Right lung (tissue), 5 donors: ENCODE measurements around the gene IL36A. TPM values are rescaled to one million over a fixed set of nuclear protein-coding genes. Genes with fewer than 3 reads are reported as not detected.

Experiments used
- DNase-seq, 2 donors: peaks; one replicate each; pipeline ENCODE4 v3.0.0-alpha.2; 2013
- polyA plus RNA-seq, 5 donors: library from polyadenylated mRNA; unstranded; fragments of 120-200 nt; gene quantifications; one replicate each; pipeline versions ENCODE4 v1.2.1 to v1.2.3, GENCODE V29; 2013; ENCODE audit warnings: inconsistent platforms in 1 of 5, low replicate concordance in 1 of 5; ENCODE audit not compliant: insufficient read length in 5 of 5, insufficient read depth in 1 of 5

IL36A gene
- polyA plus RNA-seq, 5 donors, result not detected

- no peak for DNase-seq
Observed at GRCh38 chr2:113050921-113051895, 45.9 kb downstream of the IL36A start.

- no peak for DNase-seq
Observed at GRCh38 chr2:113052396-113052917, 47.2 kb downstream of the IL36A start, which contains the start of gene IL36B. Gene IL36B, minus strand, starts transcription at chr2:113052867.

- no peak for DNase-seq
Observed at GRCh38 chr2:113053666-113054065, 48.4 kb downstream of the IL36A start.

- no peak for DNase-seq
Observed at GRCh38 chr2:113054066-113054465, 48.8 kb downstream of the IL36A start.

GRCh38 chr2:113056521-113056920, 51.3 kb downstream of the IL36A start:
- no peak for DNase-seq

GRCh38 chr2:113057117-113057516, 51.9 kb downstream of the IL36A start:
- no peak for DNase-seq

Other genes starting within 250 kb of the IL36A start
- 10 to 100 TPM in 4 of 5 donors, 1 to 10 TPM in 1; 8.8 to 35.9 (median 18.0) TPM for gene CKAP2L, start 240.8 kb upstream of the IL36A start, polyA plus RNA-seq
- gene IL1A, start 221.0 kb upstream of the IL36A start, polyA plus RNA-seq, result under 1 TPM in 2 of 5 donors, not detected in 3; 0.12 to 0.20 TPM
- gene IL1B, start 168.7 kb upstream of the IL36A start, polyA plus RNA-seq, result 1 to 10 TPM in 4 of 5 donors, under 1 TPM in 1; 0.37 to 2.9 (median 1.2) TPM
- gene IL37, start 94.3 kb upstream of the IL36A start, polyA plus RNA-seq, result under 1 TPM; 0.18 to 0.65 (median 0.27) TPM
- gene IL36G, start 27.5 kb upstream of the IL36A start, polyA plus RNA-seq, result under 1 TPM; 0.10 to 0.46 (median 0.42) TPM
- gene IL36B, start 47.4 kb downstream of the IL36A start, polyA plus RNA-seq, result not detected
- under 1 TPM in 2 of 5 donors, not detected in 3; 0.04 to 0.15 TPM for gene IL36RN, start 53.7 kb downstream of the IL36A start, polyA plus RNA-seq
- not detected for gene IL1F10, start 62.5 kb downstream of the IL36A start, polyA plus RNA-seq
- 1 to 10 TPM in 3 of 5 donors, under 1 TPM in 2; 0.21 to 1.5 (median 1.2) TPM for gene IL1RN, start 122.1 kb downstream of the IL36A start, polyA plus RNA-seq
- 10 to 100 TPM; 13.1 to 20.9 (median 19.2) TPM for gene PSD4, start 168.5 kb downstream of the IL36A start, polyA plus RNA-seq